HEK293T (cell line): Measurements from ENCODE around the gene B4GALT5.

Experiments used
- ARNT ChIP-seq: fragments of 450-650 bp; IDR thresholded peaks from 2 replicates; pipeline ENCODE4 v1.6.1; 2017; ENCODE audit warnings: mild to moderate bottlenecking
- BHLHE40 ChIP-seq: fragments of 450-650 bp; IDR thresholded peaks from 2 replicates; pipeline ENCODE4 v1.6.1; 2016; ENCODE audit warnings: mild to moderate bottlenecking, moderate library complexity, borderline replicate concordance
- CTBP1 ChIP-seq: fragments of 450-650 bp; IDR thresholded peaks from 2 replicates; pipeline ENCODE4 v1.6.1; 2016; ENCODE audit warnings: borderline replicate concordance
- FOXA1 ChIP-seq: fragments of 450-650 bp; IDR thresholded peaks from 2 replicates; pipeline ENCODE4 v1.6.1; 2016; ENCODE audit warnings: mild to moderate bottlenecking
- HDGF ChIP-seq: fragments of 450-650 bp; IDR thresholded peaks from 2 replicates; pipeline ENCODE4 v1.6.1; 2017; ENCODE audit warnings: antibody characterized with exemption, borderline replicate concordance
- L3MBTL2 ChIP-seq: fragments of 450-650 bp; conservative IDR thresholded peaks from 2 replicates; pipeline ENCODE4 v1.6.1; 2016; ENCODE audit warnings: mild to moderate bottlenecking
- SP1 ChIP-seq: fragments of 450-650 bp; IDR thresholded peaks from 2 replicates; pipeline ENCODE4 v1.6.1; 2017
- SUZ12 ChIP-seq: fragments of 450-650 bp; IDR thresholded peaks from 2 replicates; pipeline ENCODE4 v1.6.1; 2016; ENCODE audit warnings: mild to moderate bottlenecking
- ZNF384 ChIP-seq: fragments of 450-650 bp; IDR thresholded peaks from 2 replicates; pipeline ENCODE4 v1.6.1; 2016

- TF ChIP-seq SUZ12, result no peak
- no peak for TF ChIP-seq ZNF384
- no peak for TF ChIP-seq BHLHE40
- TF ChIP-seq SP1, result no peak
- TF ChIP-seq ARNT, result no peak
- no peak for TF ChIP-seq L3MBTL2
- TF ChIP-seq FOXA1, result no peak
- no peak for TF ChIP-seq HDGF
- TF ChIP-seq CTBP1, result no peak
Measured at GRCh38 chr20:49748525-49748838, 34.8 kb upstream of the B4GALT5 start.
